GM12864 (cell line): ENCODE results near the gene MESP2.

Source experiments
- DNase-seq: peaks from one replicate; pipeline ENCODE4 v3.0.0-alpha.2; 2011; ENCODE audit warnings: low read depth
- H3K4me3 ChIP-seq: 2 replicates; pipeline ENCODE4 v1.5.1; 2011; ENCODE audit warnings: mild to moderate bottlenecking, low read depth, low read length, control low read depth
- CTCF ChIP-seq: IDR thresholded peaks from 2 replicates; pipeline ENCODE4 v1.5.1; 2011; ENCODE audit warnings: low read depth, mild to moderate bottlenecking, moderate library complexity, low read length, control low read depth, inconsistent platforms; ENCODE audit errors: missing control alignments

Gene MESP2

GRCh38 chr15:89815769-89816168 is 39.6 kb downstream of the MESP2 start:
- no peak for TF ChIP-seq CTCF
- DNase-seq, result no peak
- no peak overlapping the region for H3K4me3 ChIP-seq

DNA sequence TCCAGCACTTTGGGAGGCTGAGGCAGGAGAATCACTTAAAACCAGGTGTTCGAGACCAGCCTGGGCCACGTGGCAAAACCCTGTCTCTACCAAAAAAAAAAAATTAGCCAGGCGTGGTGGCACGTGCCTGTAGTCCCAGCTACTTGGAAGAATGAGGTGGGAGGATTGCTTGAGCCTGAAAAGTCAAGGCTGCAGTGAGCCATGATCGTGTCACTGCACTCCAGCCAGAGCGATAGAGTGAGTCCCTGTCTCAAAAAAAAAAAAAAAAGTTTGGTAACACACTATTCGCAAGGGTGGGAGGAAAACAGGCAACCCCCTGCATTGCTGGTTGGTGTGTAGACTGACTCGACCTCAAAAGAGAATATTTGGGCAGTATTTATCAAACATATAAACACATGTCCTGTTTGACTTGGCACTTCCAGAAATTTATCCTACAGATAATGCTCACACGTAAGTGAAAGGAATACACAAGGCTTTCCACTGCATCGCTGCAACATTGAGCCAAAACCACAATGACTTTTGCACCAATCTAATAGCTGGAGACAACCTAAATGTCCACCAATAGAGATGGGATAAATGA is 41.7 kb downstream of the MESP2 start:
- TF ChIP-seq CTCF, result no peak
- H3K4me3 ChIP-seq, result no peak overlapping the region
- DNase-seq, result no peak

DNA sequence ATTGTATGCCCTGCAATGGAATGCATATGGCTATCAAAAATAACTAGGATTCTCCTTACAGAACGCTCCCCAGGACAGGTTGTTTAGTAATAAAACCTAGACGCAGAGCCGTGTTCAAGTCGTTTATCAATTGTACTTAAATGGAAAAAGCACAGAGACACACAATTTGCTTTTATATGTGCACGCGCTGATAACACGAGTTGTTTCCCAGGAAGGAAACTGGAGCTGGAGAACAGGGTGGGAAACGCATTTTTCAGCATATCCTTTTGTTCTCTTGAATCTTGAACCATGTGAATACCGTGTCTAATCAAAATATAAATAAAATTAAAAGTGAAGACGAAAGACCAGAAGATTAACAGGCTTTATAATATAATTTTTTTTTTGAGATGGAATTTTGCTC is 42.2 kb downstream of the MESP2 start:
- TF ChIP-seq CTCF, result no peak
- no peak overlapping the region for H3K4me3 ChIP-seq
- DNase-seq, result no peak

DNA sequence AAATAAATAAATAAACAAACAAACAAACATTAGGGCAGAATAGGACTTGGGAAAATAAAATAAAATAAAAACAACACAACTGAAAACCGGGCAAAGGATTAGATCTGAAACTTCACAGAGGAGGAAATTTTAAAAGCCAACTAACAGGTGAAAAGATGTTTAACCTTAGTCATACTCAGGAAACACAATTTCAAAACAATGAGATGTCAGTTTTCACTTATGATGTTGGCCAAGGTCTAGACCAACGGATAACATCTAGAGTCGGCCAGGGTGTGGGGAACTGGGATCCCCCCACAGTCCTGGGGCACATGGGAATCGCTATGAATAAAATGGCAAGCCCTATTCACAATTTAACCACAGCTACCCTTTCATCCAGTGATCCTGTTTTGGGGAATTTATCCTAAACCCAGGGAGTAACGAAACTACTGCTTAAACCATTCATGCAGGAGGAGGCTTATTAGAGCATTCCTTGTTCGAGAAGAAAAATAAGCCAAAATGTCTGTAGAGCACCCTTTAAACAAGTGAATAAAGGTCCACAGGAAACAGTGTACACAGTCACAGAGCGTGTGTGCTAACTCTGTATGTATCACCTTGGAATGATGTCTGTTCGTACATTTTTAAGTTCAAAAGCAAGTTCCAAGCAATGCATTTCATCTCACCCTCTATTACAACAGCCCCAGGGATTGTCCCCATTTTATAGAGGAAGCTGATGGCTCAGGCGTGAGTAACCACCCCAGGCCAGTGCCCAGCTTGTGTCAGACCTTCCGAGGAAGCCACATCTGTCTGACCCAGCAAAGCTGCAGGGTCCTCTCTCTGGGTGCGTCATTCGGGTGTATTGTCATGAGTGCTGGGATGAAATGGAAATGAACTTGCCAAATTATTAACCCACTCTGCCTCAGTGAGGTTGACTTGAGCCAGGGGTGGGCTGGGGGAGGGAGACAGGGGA is 44.8 kb downstream of the MESP2 start:
- no peak overlapping the region for H3K4me3 ChIP-seq
- TF ChIP-seq CTCF, result no peak
- DNase-seq, result no peak

DNA sequence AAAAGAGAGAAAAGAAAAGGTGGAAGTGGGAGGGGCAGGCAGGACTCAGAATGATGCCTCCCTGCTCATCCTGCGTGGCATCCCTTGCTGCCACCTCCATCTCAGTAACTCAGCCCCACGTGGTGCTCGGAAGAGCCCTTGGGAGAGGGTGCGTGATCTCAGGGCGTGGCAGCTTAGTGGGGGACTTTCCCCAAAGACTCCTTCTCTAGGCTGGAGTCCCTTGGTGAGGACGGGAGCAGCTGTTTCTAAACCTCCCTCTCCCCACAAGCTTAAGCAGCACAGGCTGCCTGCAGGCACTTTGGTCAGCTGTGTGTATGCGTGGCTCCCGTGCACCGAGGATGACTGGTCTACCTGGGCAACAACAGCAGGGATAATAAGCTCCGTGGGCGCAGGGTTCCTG is 45.9 kb downstream of the MESP2 start:
- DNase-seq, result no peak
- no peak for TF ChIP-seq CTCF
- no peak overlapping the region for H3K4me3 ChIP-seq

DNA sequence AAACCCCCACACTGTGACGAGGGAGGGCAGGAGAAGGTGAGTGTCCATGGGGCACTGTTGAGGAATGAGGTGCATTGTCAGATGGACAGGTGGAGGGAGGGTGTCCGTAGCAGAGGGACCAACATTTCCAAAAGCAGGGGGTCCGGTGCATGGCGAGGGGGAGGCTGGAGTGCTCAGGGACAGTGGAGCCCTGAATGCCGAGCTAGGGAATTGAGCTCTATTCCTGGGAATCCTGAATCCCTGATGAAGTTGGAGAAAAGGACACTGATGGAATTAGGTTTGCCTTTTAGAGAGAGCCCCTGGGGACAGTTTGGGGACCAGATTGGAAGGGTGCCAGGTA is 46.4 kb downstream of the MESP2 start:
- no peak for DNase-seq
- no peak overlapping the region for H3K4me3 ChIP-seq
- TF ChIP-seq CTCF, result no peak
